Caco-2 (cell line): ENCODE results near the gene CAPN11. TPM values are rescaled to one million over a fixed set of nuclear protein-coding genes. Genes with fewer than 3 reads are reported as not detected.

ENCODE experiments used
- BruUV-seq: library from RNA; stranded (reverse); fragments of 400-500 nt; replicated peaks from 2 replicates; lab custom pipeline; 2021; lab: Mats Ljungman, UMichigan
- CTCF ChIA-PET: fragments of 300-600 bp; sonication (Branson Sonifier 250); formaldehyde crosslinking; loops from one replicate; lab custom pipeline; 2022; ENCODE audit warnings: antibody characterized with exemption; lab: Charles Lee
- POLR2A ChIA-PET: fragments of 300-600 bp; sonication (Branson Sonifier 250); formaldehyde crosslinking; loops from one replicate; lab custom pipeline; 2022; ENCODE audit warnings: antibody characterized with exemption; lab: Charles Lee
- DNase-seq, 2 experiments: peaks; one replicate each; pipeline versions ENCODE4 v3.0.0 to v3.0.0-alpha.2; 2020 to 2022
- H3K27me3 ChIP-seq: replicated peaks from 2 replicates; pipeline ENCODE4 v1.6.0; 2011; ENCODE audit warnings: low read length; ENCODE audit not compliant: control insufficient read depth, insufficient read depth
- H3K36me3 ChIP-seq: 2 replicates; pipeline ENCODE4 v1.5.1; 2011; ENCODE audit warnings: low read length; ENCODE audit not compliant: control insufficient read depth, insufficient read depth
- H3K4me1 ChIP-seq: fragments of 250-450 bp; sonication (Bioruptor Pico); 2 replicates; pipeline ENCODE4 v1.5.1; 2020; ENCODE audit warnings: mild to moderate bottlenecking
- H3K4me3 ChIP-seq: 2 replicates; pipeline ENCODE4 v1.5.1; 2011; ENCODE audit warnings: low read depth, mild to moderate bottlenecking, control low read depth, low read length
- H3K9me3 ChIP-seq: fragments of 250-450 bp; sonication (Bioruptor Pico); 2 replicates; pipeline ENCODE4 v1.5.1; 2020; ENCODE audit warnings: mild to moderate bottlenecking, moderate library complexity
- H3K27ac Mint-ChIP-seq: one replicate; pipeline ENCODE4 v1.8.0; 2022; ENCODE audit warnings: mixed read lengths; ENCODE audit not compliant: unreplicated experiment
- H3K27me3 Mint-ChIP-seq: one replicate; pipeline ENCODE4 v1.8.0; 2022; ENCODE audit warnings: mixed read lengths; ENCODE audit not compliant: insufficient read depth, unreplicated experiment
- H3K36me3 Mint-ChIP-seq: one replicate; pipeline ENCODE4 v1.8.0; 2022; ENCODE audit warnings: mild to moderate bottlenecking, mixed read lengths; ENCODE audit not compliant: insufficient read depth, unreplicated experiment
- H3K4me1 Mint-ChIP-seq: one replicate; pipeline ENCODE4 v1.8.0; 2022; ENCODE audit warnings: low read depth, mixed read lengths; ENCODE audit not compliant: unreplicated experiment
- H3K4me3 Mint-ChIP-seq: one replicate; pipeline ENCODE4 v1.8.0; 2022; ENCODE audit warnings: mild to moderate bottlenecking, moderate library complexity, mixed read lengths; ENCODE audit not compliant: unreplicated experiment
- H3K9me3 Mint-ChIP-seq: one replicate; pipeline ENCODE4 v1.8.0; 2022; ENCODE audit warnings: mixed read lengths; ENCODE audit not compliant: unreplicated experiment
- CTCF ChIP-seq, 2 experiments: fragments of 200-600 bp in 1 of 2; IDR thresholded peaks; 1 replicate in 1 of 2; 2 replicates in 1 of 2; pipeline versions ENCODE4 v1.5.1 to v1.8.0; 2011 to 2022; ENCODE audit warnings: antibody characterized with exemption in 1 of 2, control low read depth in 1 of 2, inconsistent platforms in 1 of 2, low read depth in 1 of 2, low read length in 1 of 2, mild to moderate bottlenecking in 1 of 2, moderate library complexity in 1 of 2; ENCODE audit not compliant: insufficient read depth in 1 of 2, severe bottlenecking in 1 of 2, unreplicated experiment in 1 of 2
- intact Hi-C: fragments of 100-400 bp; cut with micrococcal nuclease; formaldehyde crosslinking; loops from one replicate; pipeline ENCODE4 v1.10.0; 2022; ENCODE audit not compliant: unreplicated experiment
- total RNA-seq: library from RNA; stranded (reverse); gene quantifications from 2 replicates; pipeline ENCODE4 v1.2.3, GENCODE V29; 2022

Gene CAPN11
- total RNA-seq, 1 experiment from 2014 or later: not detected

- ChIA-PET CTCF (interaction anchor here (0.5 kb wide), 1 partner anchor 52 kb away, joined by 5 read pairs; no protein-coding TSS in a partner anchor), POLR2A (interaction anchor here (0.7 kb wide), 1 partner anchor 52 kb away, joined by 3 read pairs; no protein-coding TSS in a partner anchor)
- Mint-ChIP-seq H3K27me3 (no peaks in the 10 kb centered on the region), H3K4me1 (peaks cover 7% of the 10 kb centered on the region), H3K36me3 (no peaks in the 10 kb centered on the region), H3K4me3 (no peak overlapping the region), H3K9me3 (no peaks in the 10 kb centered on the region), H3K27ac (no peak overlapping the region)
- BruUV-seq: no TSS peak
- no peak for TF ChIP-seq CTCF (IDR thresholded peaks at IDR 0.05; ENCODE audit: insufficient read depth in 1 of 2, low read depth in 1 of 2, low read length in 1 of 2, severe bottlenecking in 1 of 2, unreplicated experiment in 1 of 2)
- Histone ChIP-seq H3K4me1 (peaks cover 8% of the 10 kb centered on the region; the same call in 1 of the 2 replicates), H3K36me3 (no peaks in the 10 kb centered on the region), H3K9me3 (no peaks in the 10 kb centered on the region), H3K4me3 (no peak overlapping the region), H3K27me3 (no peaks in the 10 kb centered on the region)
- intact Hi-C loops: no loop called here
- no peak for DNase-seq
These were observed 10.5 kb downstream of the CAPN11 start for GRCh38 chr6:44169154-44169553.

GRCh38 chr6:44169886-44170570, 11.4 kb downstream of the CAPN11 start:
- ChIA-PET POLR2A (no interaction called here), CTCF (no interaction called here)
- Histone ChIP-seq H3K4me1 (peaks cover 8% of the 10 kb centered on the region; the same call in 1 of the 2 replicates), H3K9me3 (no peaks in the 10 kb centered on the region), H3K27me3 (no peaks in the 10 kb centered on the region), H3K4me3 (no peak overlapping the region), H3K36me3 (no peaks in the 10 kb centered on the region)
- H3K36me3 Mint-ChIP-seq: no peaks in the 10 kb centered on the region
- H3K4me1 Mint-ChIP-seq: peaks cover 7% of the 10 kb centered on the region
- no peak for DNase-seq
- BruUV-seq: no TSS peak
- no peaks in the 10 kb centered on the region for H3K9me3 Mint-ChIP-seq
- H3K4me3 Mint-ChIP-seq: no peak overlapping the region
- H3K27me3 Mint-ChIP-seq: no peaks in the 10 kb centered on the region
- no peak for TF ChIP-seq CTCF (IDR thresholded peaks at IDR 0.05; ENCODE audit: insufficient read depth in 1 of 2, low read depth in 1 of 2, low read length in 1 of 2, severe bottlenecking in 1 of 2, unreplicated experiment in 1 of 2)
- H3K27ac Mint-ChIP-seq: no peak overlapping the region
- intact Hi-C loops: no loop called here

- Histone ChIP-seq H3K4me3 (no peak overlapping the region), H3K9me3 (no peaks in the 10 kb centered on the region), H3K4me1 (peaks cover 8% of the 10 kb centered on the region; the same call in 1 of the 2 replicates), H3K27me3 (no peaks in the 10 kb centered on the region), H3K36me3 (no peaks in the 10 kb centered on the region)
- no peak overlapping the region for H3K27ac Mint-ChIP-seq
- TF ChIP-seq CTCF (IDR thresholded peaks at IDR 0.05; ENCODE audit: insufficient read depth in 1 of 2, low read depth in 1 of 2, low read length in 1 of 2, severe bottlenecking in 1 of 2, unreplicated experiment in 1 of 2): no peak
- POLR2A ChIA-PET: no interaction called here
- CTCF ChIA-PET: interaction anchor here (0.6 to 1.7 kb wide), 9 partner anchors 32 to 87 kb away, joined by 3 to 10 read pairs (median 6); no protein-coding TSS in a partner anchor
- H3K4me1 Mint-ChIP-seq: peaks cover 7% of the 10 kb centered on the region
- no peaks in the 10 kb centered on the region for H3K9me3 Mint-ChIP-seq
- no TSS peak for BruUV-seq
- H3K36me3 Mint-ChIP-seq: no peaks in the 10 kb centered on the region
- intact Hi-C loops: loop anchor here (1.0 kb wide), 2 partner anchors 51 to 65 kb away; partner anchors contain the start of gene SLC29A1
- no peaks in the 10 kb centered on the region for H3K27me3 Mint-ChIP-seq
- DNase-seq: no peak
- H3K4me3 Mint-ChIP-seq: no peak overlapping the region
These were observed 13.4 kb downstream of the CAPN11 start for GRCh38 chr6:44171899-44172546.
